K562 (cell line): ENCODE data around the gene BIRC7. TPM values are rescaled to one million over a fixed set of nuclear protein-coding genes. Genes with fewer than 3 reads are reported as not detected.

ENCODE experiments used
- ATAC-seq: fragments of 200-7000 bp; cut with Tn5 transposase; 3 replicates; pipeline ENCODE4 v1.9.1; 2020; ENCODE audit warnings: moderate library complexity
- BruUV-seq: library from RNA; stranded (reverse); fragments of 400-500 nt; replicated peaks from 2 replicates; lab custom pipeline; 2021; lab: Mats Ljungman, UMichigan
- CTCF ChIA-PET: fragments of 300-600 bp; formaldehyde crosslinking; extraction: SDS; loops from one replicate; lab custom pipeline; 2021; ENCODE audit warnings: low intra/inter-chr PET ratio; lab: Yijun Ruan, JAX
- POLR2A ChIA-PET: fragments of 300-600, 350-650 bp; sonication (Branson Sonifier 250); formaldehyde crosslinking; extraction: SDS; loops from one replicate; lab custom pipeline; 2021; ENCODE audit warnings: antibody characterized with exemption, inconsistent platforms; lab: Yijun Ruan, JAX
- DNase-seq, 4 experiments: peaks; one replicate each; pipeline versions ENCODE4 v3.0.0 to v3.0.0-alpha.2; 2011 to 2018; ENCODE audit warnings: low spot score in 3 of 4, mixed read lengths in 3 of 4; ENCODE audit errors: extremely low read depth in 1 of 4
- FAIRE-seq: peaks from 2 replicates; lab custom pipeline; 2011; peaks lifted over from hg19 to GRCh38; lab: Jason Lieb, UNC
- H2AFZ ChIP-seq: 2 replicates; pipeline ENCODE4 v1.6.0; 2011; ENCODE audit warnings: low read depth, low read length, control low read depth, inconsistent platforms
- H3K27ac ChIP-seq: fragments of 200-600 bp; 3 replicates; pipeline ENCODE4 v1.8.0; 2011; ENCODE audit warnings: low read depth, mild to moderate bottlenecking, control low read depth, inconsistent platforms, low read length, moderate library complexity, mixed read lengths; ENCODE audit errors: extremely low read depth
- H3K27me3 ChIP-seq, 2 experiments: fragments of 300-600 bp in 1 of 2; 2 replicates in 1 of 2; 3 replicates in 1 of 2; pipeline versions ENCODE4 v1.6.0 to v1.8.0; 2011; ENCODE audit warnings: inconsistent platforms in 2 of 2, low read length in 2 of 2, mild to moderate bottlenecking in 1 of 2, mixed read lengths in 1 of 2, moderate library complexity in 1 of 2; ENCODE audit not compliant: control insufficient read depth in 2 of 2, insufficient read depth in 2 of 2
- H3K36me3 ChIP-seq: fragments of 300-600 bp; 3 replicates; pipeline ENCODE4 v1.8.0; 2011; ENCODE audit warnings: mild to moderate bottlenecking, low read length, inconsistent platforms; ENCODE audit not compliant: control insufficient read depth, insufficient read depth
- H3K4me1 ChIP-seq, 2 experiments: fragments of 200-600 bp in 1 of 2; replicated peaks in 1 of 2; 2 replicates in 1 of 2; 3 replicates in 1 of 2; pipeline versions ENCODE4 v1.5.1 to v1.8.0; 2011; ENCODE audit warnings: inconsistent platforms in 2 of 2, low read length in 2 of 2, mild to moderate bottlenecking in 1 of 2, mixed read lengths in 1 of 2, moderate library complexity in 1 of 2; ENCODE audit not compliant: control insufficient read depth in 2 of 2, insufficient read depth in 2 of 2
- H3K4me2 ChIP-seq: 2 replicates; pipeline ENCODE4 v1.6.1; 2011; ENCODE audit warnings: low read length, control low read depth, inconsistent platforms, mixed read lengths; ENCODE audit not compliant: insufficient read depth
- H3K4me3 ChIP-seq: fragments of 200-600 bp; sonication (generic), shearing (Covaris generic); 2 replicates; pipeline ENCODE4 v1.5.1; 2016; ENCODE audit warnings: control low read depth, inconsistent platforms
- H3K79me2 ChIP-seq: fragments of 200-600 bp; 3 replicates; pipeline ENCODE4 v1.8.0; 2011; ENCODE audit warnings: low read length, inconsistent platforms; ENCODE audit not compliant: control insufficient read depth, insufficient read depth
- H3K9ac ChIP-seq, 2 experiments: 2 replicates each; pipeline versions ENCODE4 v1.6.0 to v1.6.1; 2011; ENCODE audit warnings: low read depth in 2 of 2, low read length in 2 of 2, control low read depth in 1 of 2, inconsistent platforms in 1 of 2, mild to moderate bottlenecking in 1 of 2, mixed read lengths in 1 of 2; ENCODE audit not compliant: insufficient read depth in 1 of 2
- H3K9me1 ChIP-seq: one replicate; pipeline ENCODE4 v1.6.0; 2011; ENCODE audit warnings: inconsistent platforms, mild to moderate bottlenecking, low read length, moderate library complexity; ENCODE audit not compliant: control insufficient read depth, insufficient read depth
- H3K9me3 ChIP-seq: replicated peaks from 2 replicates; pipeline ENCODE4 v1.5.1; 2011; ENCODE audit warnings: low read depth, low read length, inconsistent platforms; ENCODE audit not compliant: control insufficient read depth, insufficient read depth
- H4K20me1 ChIP-seq: replicated peaks from 2 replicates; pipeline ENCODE4 v1.6.1; 2011; ENCODE audit warnings: low read length, inconsistent platforms, mixed read lengths; ENCODE audit not compliant: control insufficient read depth, insufficient read depth
- IFI16 ChIP-seq: fragments of 250-450 bp; sonication (Bioruptor Pico); IDR thresholded peaks from 2 replicates; pipeline ENCODE4 v2.1.2; 2022; ENCODE audit warnings: mild to moderate bottlenecking, inconsistent platforms
- KLF16 ChIP-seq: IDR thresholded peaks from 2 replicates; pipeline ENCODE4 v1.6.1; 2016; ENCODE audit warnings: antibody characterized with exemption
- OTX1 ChIP-seq: fragments of 450-650 bp; formaldehyde crosslinking; IDR thresholded peaks from 2 replicates; pipeline ENCODE4 v1.4.0; 2022; ENCODE audit warnings: mild to moderate bottlenecking
- PTBP1 ChIP-seq: fragments of 200-400 bp; formaldehyde crosslinking; IDR thresholded peaks from 2 replicates; pipeline ENCODE4 v1.6.1; 2017; ENCODE audit warnings: low read depth, low read length
- TCFL5 ChIP-seq: fragments of 250-450 bp; sonication (Bioruptor Pico); conservative IDR thresholded peaks from 2 replicates; pipeline ENCODE4 v1.6.1; 2021; ENCODE audit warnings: mild to moderate bottlenecking, moderate library complexity, matching md5 sums
- WGBS: fragments of 100-300 bp; shearing (Covaris generic); methylation state at CpG from one replicate; pipeline ENCODE4 v1.1.6; 2016; ENCODE audit warnings: low coverage, mixed read lengths; ENCODE audit not compliant: insufficient coverage; ENCODE audit errors: missing lambda C conversion rate; 5-methylcytosine and 5-hydroxymethylcytosine counted together
- in situ Hi-C: fragments of 300-500 bp; cut with MboI; formaldehyde crosslinking; loops from 4 replicates; pipeline ENCODE4 v1.15.0; 2018; ENCODE audit warnings: inconsistent platforms, mixed read lengths
- intact Hi-C: fragments of 100-400 bp; cut with micrococcal nuclease; formaldehyde crosslinking; loops from 2 replicates; pipeline ENCODE4 v1.14.2; 2022
- polyA plus RNA-seq, 8 experiments: library from polyadenylated mRNA; depleted of rRNA in 4 of 8; stranded (reverse) in 5 of 8; unstranded in 3 of 8; fragments of >200 nt; fragmentation: Nextera tagmentation in 2 of 8; fragmentation: Illumina TruSeq in 1 of 8; extraction: Ambion mirVana in 2 of 8; extraction: Trizol in 1 of 8; gene quantifications; 2 replicates each; pipeline versions ENCODE4 v1.2.1 to v1.2.3, GENCODE V29; 2011 to 2014; ENCODE audit warnings: inconsistent platforms in 1 of 8, missing spikeins in 1 of 8
- total RNA-seq, 7 experiments: library from RNA; depleted of rRNA in 6 of 7; stranded (reverse); fragments of >200 nt in 6 of 7; fragmentation: Illumina TruSeq in 2 of 7; extraction: Trizol in 2 of 7; gene quantifications; 2 replicates each; pipeline versions ENCODE4 v1.2.1 to v1.2.3, GENCODE V29; 2011 to 2021; ENCODE audit warnings: low replicate concordance in 1 of 7
- TF ChIP-seq, protein P1 (sequence below), 2 experiments: fragments of 250-450 bp in 1 of 2; fragments of 450-650 bp in 1 of 2; sonication (Bioruptor Pico) in 1 of 2; IDR thresholded peaks; 2 replicates each; pipeline versions ENCODE4 v1.6.1 to v1.8.0; 2016 to 2021; ENCODE audit warnings: mild to moderate bottlenecking in 2 of 2, moderate library complexity in 2 of 2, missing compliant biosample characterization in 1 of 2, missing genetic modification characterization in 1 of 2

Gene BIRC7
- total and polyA plus RNA-seq, 9 of the 15 experiments (the other 6 are each of a cell fraction or from before 2014, with no cell fraction given) = 0.14 to 0.19 (median 0.16) TPM; not detected in 5

DNA sequence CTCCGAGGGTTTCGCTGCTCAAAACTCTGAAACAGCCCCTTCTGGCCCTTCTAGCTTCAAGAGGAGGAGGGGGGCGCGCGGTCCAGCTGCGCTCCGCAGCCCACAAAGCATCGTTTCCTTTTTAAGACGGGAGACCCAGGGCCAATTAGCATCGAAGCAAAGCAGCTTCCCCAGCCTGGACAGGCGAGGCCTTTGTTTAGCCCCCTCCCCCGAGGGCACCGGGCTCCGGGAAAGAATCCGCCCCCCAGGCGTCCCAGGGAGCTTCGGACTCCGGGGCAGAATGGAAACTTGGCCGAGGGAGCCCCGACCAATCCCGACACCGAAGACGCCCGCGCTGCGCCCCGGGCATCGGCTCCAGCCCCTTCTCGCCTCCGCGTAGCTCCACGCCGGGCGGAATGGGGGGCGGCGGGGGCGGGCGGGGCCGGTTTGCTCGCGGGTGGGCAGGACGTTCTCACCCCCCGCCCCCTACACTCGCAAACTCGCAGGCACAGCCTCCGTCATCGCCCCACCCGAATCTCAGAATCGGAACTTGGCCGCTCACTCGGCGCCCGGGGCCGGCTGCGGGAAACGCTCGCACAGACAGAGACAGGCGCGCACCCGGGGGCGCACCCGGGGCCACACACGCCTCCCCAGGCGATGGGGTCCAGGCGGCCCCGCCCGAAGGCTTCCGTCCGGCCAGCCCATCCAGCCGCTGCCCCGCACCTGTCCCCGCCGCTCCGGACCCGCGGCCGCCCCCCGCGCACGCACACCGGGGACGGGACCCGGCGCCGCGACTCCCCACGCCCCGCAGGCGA is 17.9 kb downstream of the BIRC7 start:
- H3K4me2 ChIP-seq = no peak overlapping the region
- DNase-seq = no peak
- no peaks in the 10 kb centered on the region for H3K79me2 ChIP-seq
- no peak for FAIRE-seq
- POLR2A ChIA-PET = interaction anchor here (0.6 to 1.1 kb wide), 3 partner anchors 29 to 538 kb away, joined by 3 to 4 read pairs (median 3); no protein-coding TSS in a partner anchor
- no peaks in the 10 kb centered on the region for H3K36me3 ChIP-seq
- no peaks in the 10 kb centered on the region for H3K9me3 ChIP-seq
- CTCF ChIA-PET = no interaction called here
- WGBS = 24% methylated on average over 32 of the region's 89 CpGs
- TF ChIP-seq PTBP1 (no peak), OTX1 (CRISPR knock-in tag) (no peak), TCFL5 (CRISPR knock-in tag) (no peak), KLF16 (no peak), IFI16 (CRISPR knock-in tag) (no peak)
- TF ChIP-seq, protein P1, sequence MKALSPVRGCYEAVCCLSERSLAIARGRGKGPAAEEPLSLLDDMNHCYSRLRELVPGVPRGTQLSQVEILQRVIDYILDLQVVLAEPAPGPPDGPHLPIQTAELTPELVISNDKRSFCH (CRISPR knock-in tag; IDR thresholded peaks at IDR 0.05) = no peak
- TF ChIP-seq, protein P1 (tag; IDR thresholded peaks at IDR 0.05) = no peak
- H4K20me1 ChIP-seq = peaks cover 15% of the 10 kb centered on the region; the same call in 1 of the 2 replicates
- intact Hi-C loops = no loop called here
- H3K27me3 ChIP-seq = peaks cover 26 to 78% of the 10 kb centered on the region in 2 experiments; a peak in 4 of 5 replicates
- H3K27ac ChIP-seq = no peak overlapping the region
- peaks cover 0 to 26% of the 10 kb centered on the region in 2 experiments; a peak in 2 of 5 replicates for H3K4me1 ChIP-seq
- H3K9ac ChIP-seq = no peak overlapping the region
- H3K4me3 ChIP-seq = no peak overlapping the region
- no TSS peak for BruUV-seq
- H2AFZ ChIP-seq = no peak overlapping the region
- ATAC-seq = no peak
- H3K9me1 ChIP-seq = no peaks in the 10 kb centered on the region
- in situ Hi-C loops = no loop called here
